ENCODE results near the gene ZNF74. TPM values are rescaled to one million over a fixed set of nuclear protein-coding genes. Genes with fewer than 3 reads are reported as not detected.
"Not testable (repeated sequence)": the region's sequence is repeated elsewhere in the genome, so short reads cannot be mapped to it uniquely, and the experiment has no call there.

Gene ZNF74
- total and polyA plus RNA-seq, 7 donors = 2.1 to 4.8 (median 4.0) TPM

DNA sequence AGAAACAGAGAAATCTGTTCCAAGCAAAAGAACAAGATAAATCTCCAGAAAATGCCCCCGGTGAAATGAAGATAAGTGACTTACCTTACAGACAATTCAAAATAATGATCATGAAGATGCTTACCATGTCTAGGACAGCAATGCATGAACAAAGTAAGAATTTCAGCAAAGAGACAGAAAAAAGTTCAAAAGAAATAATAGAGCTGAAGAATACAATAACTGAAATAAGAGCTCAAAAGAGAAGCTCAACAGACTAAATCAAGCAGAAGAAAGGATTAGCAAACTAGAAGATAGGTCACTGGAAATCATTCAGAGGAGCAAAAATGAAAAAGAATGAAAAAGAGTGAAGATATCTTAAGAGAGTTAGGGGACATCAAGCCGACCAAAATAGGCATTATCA, 19.8 kb upstream of the ZNF74 start:
- H3K4me1 ChIP-seq; DNase-seq; H3K27me3 ChIP-seq (ENCODE audit: insufficient read depth in 3 of 3, low read length in 2 of 3); H3K4me3 ChIP-seq; H3K36me3 ChIP-seq (ENCODE audit: insufficient read depth in 1 of 2, low read depth in 1 of 2); H3K9me3 ChIP-seq; H3K27ac ChIP-seq; ATAC-seq; intact Hi-C loops (cut with DNase I): not testable (repeated sequence)
- WGBS, 3 donors = 94 to 100% (median 99%) methylated on average over 1 of the region's 2 CpGs

DNA sequence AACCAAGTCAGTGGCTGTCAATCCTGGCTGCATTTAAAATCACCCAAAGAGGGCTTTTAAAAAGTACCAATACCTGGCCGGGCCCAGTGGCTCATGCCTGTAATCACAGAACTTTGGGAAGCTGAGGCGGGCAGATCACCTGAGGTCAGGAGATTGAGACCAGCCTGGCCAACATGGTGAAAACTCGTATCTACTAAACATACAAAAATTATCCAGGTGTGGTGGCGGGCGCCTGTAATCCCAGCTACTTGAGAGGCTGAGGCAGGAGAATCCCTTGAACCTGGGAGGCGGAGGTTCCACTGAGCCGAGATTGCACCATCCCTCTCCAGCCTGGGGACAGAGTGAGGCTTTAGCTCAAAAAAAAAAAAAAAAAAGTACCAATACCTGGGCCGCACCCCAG, 17.7 kb upstream of the ZNF74 start:
- intact Hi-C loops (cut with DNase I); H3K27me3 ChIP-seq (ENCODE audit: insufficient read depth in 3 of 3, low read length in 2 of 3); H3K4me1 ChIP-seq; H3K36me3 ChIP-seq (ENCODE audit: insufficient read depth in 1 of 2, low read depth in 1 of 2); H3K4me3 ChIP-seq; H3K9me3 ChIP-seq; H3K27ac ChIP-seq; ATAC-seq; DNase-seq: not testable (repeated sequence)
- 94 to 97% (median 96%) methylated on average over 8 of the region's 8 CpGs for WGBS, 3 donors

DNA sequence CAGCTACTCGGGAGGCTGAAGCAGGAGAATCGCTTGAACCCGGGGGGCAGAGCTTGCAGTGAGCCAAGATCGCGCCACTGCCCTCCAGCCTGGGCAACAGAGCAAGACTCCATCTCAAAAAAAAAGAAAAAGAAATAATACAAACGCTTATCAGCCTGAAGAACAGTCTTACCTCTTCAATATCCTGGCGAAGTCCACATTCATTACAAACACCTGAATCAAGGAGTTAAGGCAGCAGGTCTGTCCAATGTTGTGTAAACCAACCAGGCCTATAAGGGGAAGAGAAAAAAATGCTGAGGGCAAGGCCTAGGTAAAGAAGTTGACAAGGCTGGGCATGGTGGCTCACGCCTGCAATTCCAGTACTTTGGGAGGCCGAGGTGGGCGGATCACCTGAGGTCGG, 17.0 kb upstream of the ZNF74 start:
- 92 to 94% (median 94%) methylated on average over 11 of the region's 11 CpGs for whole genome bisulfite sequencing, 3 donors
- H3K4me3 ChIP-seq; H3K27me3 ChIP-seq (ENCODE audit: insufficient read depth in 3 of 3, low read length in 2 of 3); H3K27ac ChIP-seq; H3K36me3 ChIP-seq (ENCODE audit: insufficient read depth in 1 of 2, low read depth in 1 of 2); H3K9me3 ChIP-seq; H3K4me1 ChIP-seq; DNase-seq; intact Hi-C loops (cut with DNase I); ATAC-seq: not testable (repeated sequence)

DNA sequence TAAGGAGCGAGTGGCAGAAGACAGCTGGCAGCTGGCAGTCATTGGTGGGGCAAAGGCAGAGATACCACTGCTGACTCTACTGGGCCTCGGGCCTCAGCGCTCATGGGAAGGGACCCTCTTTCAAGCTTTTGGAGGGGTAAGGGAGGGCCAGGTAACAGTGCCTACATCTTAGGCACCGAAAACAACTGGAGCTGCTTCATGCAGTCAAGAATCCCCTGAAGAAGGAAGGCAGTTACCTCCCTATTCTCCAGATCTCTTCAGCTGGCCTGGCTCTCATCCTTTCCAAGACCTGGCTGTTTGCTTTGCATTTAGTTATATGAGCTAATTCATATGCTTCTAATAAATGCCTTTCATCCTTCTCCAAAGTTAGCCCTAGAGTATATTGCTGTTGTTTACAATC, 15.8 kb upstream of the ZNF74 start:
- no peaks in the 10 kb centered on the region for H3K9me3 ChIP-seq
- H3K4me1 ChIP-seq = no peaks in the 10 kb centered on the region
- no peak overlapping the region for H3K4me3 ChIP-seq
- no peak overlapping the region for H3K27ac ChIP-seq
- ATAC-seq (no peak), DNase-seq (no peak)
- TF ChIP-seq, protein P1, sequence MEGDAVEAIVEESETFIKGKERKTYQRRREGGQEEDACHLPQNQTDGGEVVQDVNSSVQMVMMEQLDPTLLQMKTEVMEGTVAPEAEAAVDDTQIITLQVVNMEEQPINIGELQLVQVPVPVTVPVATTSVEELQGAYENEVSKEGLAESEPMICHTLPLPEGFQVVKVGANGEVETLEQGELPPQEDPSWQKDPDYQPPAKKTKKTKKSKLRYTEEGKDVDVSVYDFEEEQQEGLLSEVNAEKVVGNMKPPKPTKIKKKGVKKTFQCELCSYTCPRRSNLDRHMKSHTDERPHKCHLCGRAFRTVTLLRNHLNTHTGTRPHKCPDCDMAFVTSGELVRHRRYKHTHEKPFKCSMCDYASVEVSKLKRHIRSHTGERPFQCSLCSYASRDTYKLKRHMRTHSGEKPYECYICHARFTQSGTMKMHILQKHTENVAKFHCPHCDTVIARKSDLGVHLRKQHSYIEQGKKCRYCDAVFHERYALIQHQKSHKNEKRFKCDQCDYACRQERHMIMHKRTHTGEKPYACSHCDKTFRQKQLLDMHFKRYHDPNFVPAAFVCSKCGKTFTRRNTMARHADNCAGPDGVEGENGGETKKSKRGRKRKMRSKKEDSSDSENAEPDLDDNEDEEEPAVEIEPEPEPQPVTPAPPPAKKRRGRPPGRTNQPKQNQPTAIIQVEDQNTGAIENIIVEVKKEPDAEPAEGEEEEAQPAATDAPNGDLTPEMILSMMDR (IDR thresholded peaks at IDR 0.05) = no peak
- intact Hi-C loops (cut with DNase I) = no loop called here
- no peaks in the 10 kb centered on the region for H3K27me3 ChIP-seq (ENCODE audit: insufficient read depth in 3 of 3, low read length in 2 of 3)
- 75 to 80% (median 76%) methylated on average over 4 of the region's 4 CpGs for WGBS, 3 donors
- H3K36me3 ChIP-seq (ENCODE audit: insufficient read depth in 1 of 2, low read depth in 1 of 2) = no peaks in the 10 kb centered on the region

DNA sequence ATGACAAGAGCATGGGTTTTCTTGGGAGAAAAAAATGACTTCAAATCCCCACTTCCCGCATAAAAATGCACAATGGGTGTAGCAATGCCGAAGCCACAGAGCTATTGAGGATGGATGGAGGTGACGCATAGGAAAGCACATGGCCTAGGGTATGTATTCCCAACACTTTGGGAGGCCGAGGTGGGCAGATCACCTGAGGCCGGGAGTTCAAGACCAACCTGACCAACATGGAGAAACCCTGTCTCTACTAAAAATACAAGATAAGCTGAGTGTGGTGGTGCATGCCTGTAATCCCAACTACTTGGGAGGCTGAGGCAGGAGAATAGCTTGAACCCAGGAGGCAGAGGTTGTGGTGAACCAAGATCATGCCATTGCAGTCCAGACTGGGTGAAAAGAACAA, 15.3 kb upstream of the ZNF74 start:
- H3K27me3 ChIP-seq (ENCODE audit: insufficient read depth in 3 of 3, low read length in 2 of 3); H3K27ac ChIP-seq; intact Hi-C loops (cut with DNase I); ATAC-seq; H3K9me3 ChIP-seq; H3K4me1 ChIP-seq; H3K36me3 ChIP-seq (ENCODE audit: insufficient read depth in 1 of 2, low read depth in 1 of 2); H3K4me3 ChIP-seq; DNase-seq: not testable (repeated sequence)
- 93 to 95% (median 94%) methylated on average over 5 of the region's 5 CpGs for WGBS, 3 donors

DNA sequence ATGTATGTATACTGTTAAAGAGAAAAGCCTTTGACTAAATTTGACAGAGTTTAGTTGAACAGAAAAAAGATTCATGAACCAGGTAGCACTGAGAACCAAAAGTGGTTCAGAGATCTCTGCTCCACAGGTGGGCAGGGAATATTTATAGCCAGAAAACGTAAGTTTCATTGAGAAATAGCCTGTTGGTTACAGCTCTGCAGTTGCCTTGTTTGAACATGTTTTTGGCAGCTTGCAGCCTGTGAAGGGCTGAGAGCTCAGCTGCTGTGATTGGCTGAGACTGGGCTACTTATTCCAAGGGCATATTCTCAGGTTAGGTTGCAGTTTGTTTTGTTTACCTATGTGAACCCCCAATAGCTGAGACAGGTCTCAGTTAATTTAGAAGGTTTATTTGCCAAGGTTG, 13.5 kb upstream of the ZNF74 start:
- Histone ChIP-seq H3K9me3 (no peaks in the 10 kb centered on the region), H3K27ac (no peak overlapping the region), H3K27me3 (ENCODE audit: insufficient read depth in 3 of 3, low read length in 2 of 3) (peaks cover 0 to 4% (median 0%) of the 10 kb centered on the region in 3 donors), H3K4me1 (no peaks in the 10 kb centered on the region), H3K4me3 (no peak overlapping the region), H3K36me3 (ENCODE audit: insufficient read depth in 1 of 2, low read depth in 1 of 2) (no peaks in the 10 kb centered on the region)
- ATAC-seq = no peak
- intact Hi-C loops (cut with DNase I) = no loop called here
- 23 to 33% (median 29%) methylated on average over 1 of the region's 1 CpG for WGBS, 3 donors
- no peak for DNase-seq
- TF ChIP-seq, protein P1 (IDR thresholded peaks at IDR 0.05) = no peak

DNA sequence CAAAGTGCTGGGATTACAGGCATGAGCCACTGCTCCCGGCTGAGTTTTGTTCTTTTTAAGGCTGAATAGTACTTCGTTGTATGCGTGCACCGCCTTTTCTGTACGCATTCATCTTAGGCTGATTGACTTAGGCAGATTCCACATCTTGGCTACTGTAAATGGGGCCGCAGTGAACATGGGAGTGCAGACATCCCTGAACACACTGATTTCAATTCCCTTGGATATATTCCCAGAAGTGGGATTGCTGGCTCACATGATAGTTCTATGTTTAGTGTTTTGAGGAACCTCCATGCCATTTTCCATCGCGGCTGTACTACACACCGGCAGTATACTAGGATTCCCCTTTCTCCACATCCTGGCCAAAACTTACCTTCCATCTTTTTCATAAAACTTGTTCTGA, 10.4 kb upstream of the ZNF74 start:
- intact Hi-C loops (cut with DNase I) = no loop called here
- DNase-seq (no peak), ATAC-seq (no peak)
- Histone ChIP-seq H3K27me3 (ENCODE audit: insufficient read depth in 3 of 3, low read length in 2 of 3) (peaks cover 0 to 15% (median 0%) of the 10 kb centered on the region in 3 donors), H3K9me3 (no peaks in the 10 kb centered on the region), H3K36me3 (ENCODE audit: insufficient read depth in 1 of 2, low read depth in 1 of 2) (no peaks in the 10 kb centered on the region), H3K4me1 (no peaks in the 10 kb centered on the region), H3K27ac (no peak overlapping the region), H3K4me3 (no peak overlapping the region)
- TF ChIP-seq, protein P1 (IDR thresholded peaks at IDR 0.05) = no peak
- 77 to 87% (median 84%) methylated on average over 9 of the region's 9 CpGs for WGBS, 3 donors

Measured in psoas muscle (tissue), 8 donors.